GM12801 (cell line): ENCODE data around the gene ZNF521.

Experiments
- TF ChIP-seq, protein P1 (sequence below): IDR thresholded peaks from one replicate; pipeline ENCODE4 v1.5.1; 2011; ENCODE audit warnings: control low read depth; ENCODE audit not compliant: insufficient read length; ENCODE audit errors: extremely low read depth

Gene ZNF521

GRCh38 chr18:25186871-25187270 lies 165.1 kb downstream of the ZNF521 start:
- TF ChIP-seq, protein P1, sequence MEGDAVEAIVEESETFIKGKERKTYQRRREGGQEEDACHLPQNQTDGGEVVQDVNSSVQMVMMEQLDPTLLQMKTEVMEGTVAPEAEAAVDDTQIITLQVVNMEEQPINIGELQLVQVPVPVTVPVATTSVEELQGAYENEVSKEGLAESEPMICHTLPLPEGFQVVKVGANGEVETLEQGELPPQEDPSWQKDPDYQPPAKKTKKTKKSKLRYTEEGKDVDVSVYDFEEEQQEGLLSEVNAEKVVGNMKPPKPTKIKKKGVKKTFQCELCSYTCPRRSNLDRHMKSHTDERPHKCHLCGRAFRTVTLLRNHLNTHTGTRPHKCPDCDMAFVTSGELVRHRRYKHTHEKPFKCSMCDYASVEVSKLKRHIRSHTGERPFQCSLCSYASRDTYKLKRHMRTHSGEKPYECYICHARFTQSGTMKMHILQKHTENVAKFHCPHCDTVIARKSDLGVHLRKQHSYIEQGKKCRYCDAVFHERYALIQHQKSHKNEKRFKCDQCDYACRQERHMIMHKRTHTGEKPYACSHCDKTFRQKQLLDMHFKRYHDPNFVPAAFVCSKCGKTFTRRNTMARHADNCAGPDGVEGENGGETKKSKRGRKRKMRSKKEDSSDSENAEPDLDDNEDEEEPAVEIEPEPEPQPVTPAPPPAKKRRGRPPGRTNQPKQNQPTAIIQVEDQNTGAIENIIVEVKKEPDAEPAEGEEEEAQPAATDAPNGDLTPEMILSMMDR: no peak

- TF ChIP-seq, protein P1: no peak
These were observed 170.0 kb downstream of the ZNF521 start for GRCh38 chr18:25181993-25182392.

- TF ChIP-seq, protein P1: no peak
These were observed 170.4 kb downstream of the ZNF521 start for GRCh38 chr18:25181581-25181980.

GRCh38 chr18:25180973-25181548 lies 170.9 kb downstream of the ZNF521 start:
- TF ChIP-seq, protein P1: no peak

DNA sequence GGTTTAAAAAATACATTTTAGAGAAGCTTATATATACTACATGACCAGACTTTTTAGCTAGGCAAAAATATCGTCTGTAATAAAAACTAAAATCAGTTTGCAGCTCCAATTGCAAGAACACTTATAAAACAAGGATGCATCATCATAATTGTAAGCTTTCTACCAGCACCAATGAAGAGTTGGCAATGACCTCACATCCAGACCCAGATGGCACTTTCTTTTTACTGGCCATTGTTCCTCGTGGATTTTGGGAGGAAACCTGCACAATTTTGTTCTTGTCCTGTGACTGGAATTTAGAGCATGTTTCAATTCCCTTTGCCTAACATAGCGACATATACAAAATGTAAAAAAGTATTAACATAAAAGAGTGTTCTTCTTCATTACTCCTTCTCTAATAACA lies 174.3 kb downstream of the ZNF521 start:
- TF ChIP-seq, protein P1: no peak

DNA sequence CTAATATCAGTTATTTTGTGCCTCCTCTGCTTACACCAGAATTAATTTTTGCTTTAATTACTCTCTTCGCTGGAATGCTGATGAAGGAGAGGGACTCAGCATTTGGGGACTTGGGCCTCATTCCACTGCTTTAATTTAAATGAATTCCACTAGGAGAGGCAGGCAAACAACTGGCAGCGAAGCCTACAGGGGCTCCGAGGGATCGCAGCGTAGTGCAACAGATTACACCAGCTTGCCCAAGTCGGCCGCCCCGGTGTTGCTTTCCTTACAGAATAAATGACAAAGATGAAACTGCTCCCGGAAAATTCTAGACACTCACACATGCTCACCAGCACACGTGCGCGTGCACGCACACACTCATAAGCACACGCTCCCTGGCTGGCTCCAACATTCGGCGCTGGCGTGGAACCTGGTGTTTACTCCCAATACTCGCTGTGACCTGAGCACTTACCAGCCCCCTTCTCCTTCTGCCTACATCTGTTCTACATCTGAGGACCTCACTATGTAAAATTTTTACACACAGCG lies 175.4 kb downstream of the ZNF521 start:
- TF ChIP-seq, protein P1: no peak

DNA sequence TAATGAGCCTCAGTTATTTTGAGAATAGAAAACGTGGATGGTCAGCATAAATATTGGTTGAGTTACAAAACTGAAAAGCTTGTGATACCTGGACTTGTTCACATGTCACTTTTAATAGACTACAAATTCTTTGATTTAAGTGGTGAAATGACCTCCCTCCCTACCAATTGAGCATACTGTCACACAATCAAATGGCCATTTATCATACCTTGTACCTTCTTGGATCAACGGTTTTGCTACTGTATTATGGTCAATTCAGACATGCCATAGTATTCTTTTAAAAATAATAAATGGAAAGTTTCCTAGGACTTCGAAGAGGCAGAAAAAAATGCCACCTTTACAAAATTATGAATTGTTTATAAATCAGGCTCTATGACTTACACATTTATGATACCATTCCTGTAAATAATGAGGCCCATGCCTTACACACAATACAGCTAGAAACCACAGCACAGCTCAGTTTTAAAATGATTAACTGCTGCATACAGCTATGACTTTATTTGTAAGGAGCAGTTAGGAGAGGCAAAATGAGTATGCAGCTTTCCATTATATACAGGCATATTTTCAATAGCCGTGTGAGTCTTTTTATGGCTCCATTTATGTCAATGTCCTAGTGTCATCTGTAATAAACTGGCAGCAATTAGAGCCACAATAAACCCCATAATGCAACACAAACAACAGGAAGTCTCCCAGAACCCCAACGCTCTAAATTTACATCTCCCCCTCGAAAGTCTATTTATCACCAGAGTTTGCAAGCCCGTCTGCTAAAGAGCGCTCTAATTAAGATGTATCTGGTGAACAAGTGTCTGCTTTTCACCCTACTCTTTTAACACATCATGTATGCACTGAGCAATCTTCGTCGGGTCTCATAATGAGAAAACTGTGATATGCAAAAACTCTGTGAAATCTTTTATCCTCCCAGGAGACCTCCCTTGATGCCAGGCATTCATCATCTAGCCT lies 176.1 kb downstream of the ZNF521 start:
- TF ChIP-seq, protein P1: no peak
